SK-N-SH treated with all-trans-retinoic acid at 6 μM for 48 hours (cell line): ENCODE measurements around the gene MAP1B.

Source experiments
- ARNTL ChIP-seq: fragments of 450-650 bp; formaldehyde crosslinking; IDR thresholded peaks from 2 replicates; pipeline ENCODE4 v1.5.0; 2020; ENCODE audit warnings: low read depth, mild to moderate bottlenecking, moderate library complexity, borderline replicate concordance
- ESRRG ChIP-seq: fragments of 250-450 bp; sonication (Bioruptor Pico); IDR thresholded peaks from 2 replicates; pipeline ENCODE4 v1.6.1; 2021; ENCODE audit warnings: mild to moderate bottlenecking
- POU6F1 ChIP-seq: fragments of 250-450 bp; sonication (Bioruptor Pico); IDR thresholded peaks from 2 replicates; pipeline ENCODE4 v1.8.0; 2021; ENCODE audit warnings: low read depth, mild to moderate bottlenecking, moderate library complexity, borderline replicate concordance
- PPARA ChIP-seq: fragments of 250-450 bp; sonication (Bioruptor Pico); IDR thresholded peaks from 2 replicates; pipeline ENCODE4 v1.5.0; 2020; ENCODE audit warnings: mild to moderate bottlenecking, borderline replicate concordance
- RARB ChIP-seq: fragments of 250-450 bp; sonication (Bioruptor Pico); IDR thresholded peaks from 2 replicates; pipeline ENCODE4 v1.8.0; 2021; ENCODE audit warnings: mild to moderate bottlenecking, moderate library complexity
- TCF4 ChIP-seq: fragments of 250-450 bp; sonication (Bioruptor Pico); IDR thresholded peaks from 2 replicates; pipeline ENCODE4 v1.8.0; 2021; ENCODE audit warnings: mild to moderate bottlenecking, moderate library complexity, borderline replicate concordance
- ZFP3 ChIP-seq: fragments of 250-450 bp; sonication (Bioruptor Pico); IDR thresholded peaks from 2 replicates; pipeline ENCODE4 v1.5.0; 2020; ENCODE audit warnings: mild to moderate bottlenecking, moderate library complexity
- ZFP30 ChIP-seq: fragments of 450-650 bp; formaldehyde crosslinking; IDR thresholded peaks from 2 replicates; pipeline ENCODE4 v1.5.0; 2022; ENCODE audit warnings: mild to moderate bottlenecking, moderate library complexity
- ZNF565 ChIP-seq: fragments of 450-650 bp; formaldehyde crosslinking; conservative IDR thresholded peaks from 2 replicates; pipeline ENCODE4 v1.5.0; 2020; ENCODE audit warnings: low read depth, mild to moderate bottlenecking, moderate library complexity
- ZNF70 ChIP-seq: fragments of 450-650 bp; formaldehyde crosslinking; IDR thresholded peaks from 2 replicates; pipeline ENCODE4 v1.5.0; 2020; ENCODE audit warnings: mild to moderate bottlenecking, moderate library complexity
- TF ChIP-seq, protein P1 (sequence below): fragments of 250-450 bp; sonication (Bioruptor Pico); IDR thresholded peaks from 2 replicates; pipeline ENCODE4 v1.8.0; 2020; ENCODE audit warnings: mild to moderate bottlenecking, moderate library complexity, borderline replicate concordance
- TF ChIP-seq, protein P2 (sequence below): fragments of 250-450 bp; sonication (Bioruptor Pico); IDR thresholded peaks from 2 replicates; pipeline ENCODE4 v1.5.1; 2021; ENCODE audit warnings: mild to moderate bottlenecking, moderate library complexity

DNA sequence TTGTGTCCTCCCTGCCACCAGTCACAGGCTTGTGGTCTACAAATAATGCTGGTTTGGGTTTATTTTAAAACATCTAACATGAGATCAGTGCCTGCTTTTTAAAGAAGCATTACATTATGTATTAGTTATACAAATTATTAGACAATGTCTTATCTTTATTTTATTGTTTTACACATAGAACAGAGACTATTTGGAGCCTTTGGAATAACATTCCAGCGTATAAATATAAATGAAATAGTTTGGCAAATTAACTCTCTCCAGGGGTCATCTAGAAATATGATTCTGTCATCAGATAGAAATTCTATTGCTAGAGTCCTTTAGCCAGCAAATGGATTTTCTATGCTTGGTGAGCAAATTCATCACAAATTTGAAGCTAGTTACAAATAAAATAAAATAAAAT, 22.4 kb downstream of the MAP1B start:
- TF ChIP-seq, protein P1, sequence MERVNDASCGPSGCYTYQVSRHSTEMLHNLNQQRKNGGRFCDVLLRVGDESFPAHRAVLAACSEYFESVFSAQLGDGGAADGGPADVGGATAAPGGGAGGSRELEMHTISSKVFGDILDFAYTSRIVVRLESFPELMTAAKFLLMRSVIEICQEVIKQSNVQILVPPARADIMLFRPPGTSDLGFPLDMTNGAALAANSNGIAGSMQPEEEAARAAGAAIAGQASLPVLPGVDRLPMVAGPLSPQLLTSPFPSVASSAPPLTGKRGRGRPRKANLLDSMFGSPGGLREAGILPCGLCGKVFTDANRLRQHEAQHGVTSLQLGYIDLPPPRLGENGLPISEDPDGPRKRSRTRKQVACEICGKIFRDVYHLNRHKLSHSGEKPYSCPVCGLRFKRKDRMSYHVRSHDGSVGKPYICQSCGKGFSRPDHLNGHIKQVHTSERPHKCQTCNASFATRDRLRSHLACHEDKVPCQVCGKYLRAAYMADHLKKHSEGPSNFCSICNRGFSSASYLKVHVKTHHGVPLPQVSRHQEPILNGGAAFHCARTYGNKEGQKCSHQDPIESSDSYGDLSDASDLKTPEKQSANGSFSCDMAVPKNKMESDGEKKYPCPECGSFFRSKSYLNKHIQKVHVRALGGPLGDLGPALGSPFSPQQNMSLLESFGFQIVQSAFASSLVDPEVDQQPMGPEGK (CRISPR knock-in tag) = no peak
- TF ChIP-seq, protein P2, sequence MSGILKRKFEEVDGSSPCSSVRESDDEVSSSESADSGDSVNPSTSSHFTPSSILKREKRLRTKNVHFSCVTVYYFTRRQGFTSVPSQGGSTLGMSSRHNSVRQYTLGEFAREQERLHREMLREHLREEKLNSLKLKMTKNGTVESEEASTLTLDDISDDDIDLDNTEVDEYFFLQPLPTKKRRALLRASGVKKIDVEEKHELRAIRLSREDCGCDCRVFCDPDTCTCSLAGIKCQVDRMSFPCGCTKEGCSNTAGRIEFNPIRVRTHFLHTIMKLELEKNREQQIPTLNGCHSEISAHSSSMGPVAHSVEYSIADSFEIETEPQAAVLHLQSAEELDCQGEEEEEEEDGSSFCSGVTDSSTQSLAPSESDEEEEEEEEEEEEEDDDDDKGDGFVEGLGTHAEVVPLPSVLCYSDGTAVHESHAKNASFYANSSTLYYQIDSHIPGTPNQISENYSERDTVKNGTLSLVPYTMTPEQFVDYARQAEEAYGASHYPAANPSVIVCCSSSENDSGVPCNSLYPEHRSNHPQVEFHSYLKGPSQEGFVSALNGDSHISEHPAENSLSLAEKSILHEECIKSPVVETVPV (CRISPR knock-in tag) = no peak
- TF ChIP-seq RARB (CRISPR knock-in tag) (no peak), ESRRG (no peak), ZFP3 (CRISPR knock-in tag) (no peak), ZFP30 (CRISPR knock-in tag) (no peak), ZNF70 (no peak), ARNTL (CRISPR knock-in tag) (no peak), POU6F1 (no peak), PPARA (CRISPR knock-in tag) (no peak), ZNF565 (CRISPR knock-in tag) (no peak), TCF4 (CRISPR knock-in tag) (no peak)
